Uterus (tissue), 4 donors: ENCODE data around the gene IFNA1. TPM values are rescaled to one million over a fixed set of nuclear protein-coding genes. Genes with fewer than 3 reads are reported as not detected.

ENCODE experiments used
- DNase-seq, 2 donors: peaks; one replicate each; pipeline ENCODE4 v3.0.0-alpha.2; 2019 to 2020
- H3K27ac ChIP-seq, 2 donors: fragments of 200-600 bp; sonication (generic); 1 replicate in 1 of 2; 2 replicates in 1 of 2; pipeline ENCODE4 v1.5.1; 2016 to 2018
- H3K27me3 ChIP-seq, 2 donors: fragments of 200-600 bp; sonication (generic); one replicate each; pipeline ENCODE4 v1.5.1; 2018 to 2019; ENCODE audit warnings: control low read depth in 1 of 2
- H3K36me3 ChIP-seq, 2 donors: fragments of 200-600 bp; sonication (generic); one replicate each; pipeline ENCODE4 v1.5.1; 2019; ENCODE audit warnings: control low read depth in 1 of 2
- H3K4me1 ChIP-seq, 2 donors: fragments of 200-600 bp; sonication (generic); one replicate each; pipeline ENCODE4 v1.5.1; 2018 to 2019; ENCODE audit warnings: control low read depth in 1 of 2
- H3K4me3 ChIP-seq, 2 donors: fragments of 200-600 bp; sonication (generic); 1 replicate in 1 of 2; 2 replicates in 1 of 2; pipeline ENCODE4 v1.5.1; 2018 to 2019; ENCODE audit warnings: mild to moderate bottlenecking in 1 of 2
- H3K9me3 ChIP-seq, 2 donors: fragments of 200-600 bp; sonication (generic); one replicate each; pipeline ENCODE4 v1.5.1; 2019; ENCODE audit warnings: control low read depth in 1 of 2
- POLR2A ChIP-seq, 2 donors: fragments of 450-650 bp; IDR thresholded peaks; one replicate each; pipeline ENCODE4 v1.6.1; 2016; ENCODE audit warnings: antibody characterized with exemption in 2 of 2, mild to moderate bottlenecking in 1 of 2, moderate library complexity in 1 of 2
- intact Hi-C: fragments of 100-400 bp; cut with DNase I; formaldehyde crosslinking; loops from one replicate; pipeline ENCODE4 v1.15.1; 2023; ENCODE audit warnings: low total_unique reads
- total RNA-seq, 4 donors: library from RNA; depleted of rRNA in 3 of 4; stranded (reverse); fragments of >200 nt in 3 of 4; gene quantifications; one replicate each; pipeline versions ENCODE4 v1.1.0 to v1.2.4, GENCODE V29; 2014 to 2023
- TF ChIP-seq, protein P1 (sequence below), 4 experiments: fragments of 200-600 bp in 2 of 4; fragments of 450-650 bp in 2 of 4; sonication (generic) in 2 of 4; IDR thresholded peaks; one replicate each; pipeline ENCODE4 v1.5.1; 2016 to 2019; ENCODE audit warnings: antibody characterized with exemption in 4 of 4, mild to moderate bottlenecking in 2 of 4, moderate library complexity in 1 of 4
- donor health status: DM: yes; HTN: yes; CAD: no.

The IFNA1 gene
- total RNA-seq, 4 donors from 2014 or later = not detected

DNA sequence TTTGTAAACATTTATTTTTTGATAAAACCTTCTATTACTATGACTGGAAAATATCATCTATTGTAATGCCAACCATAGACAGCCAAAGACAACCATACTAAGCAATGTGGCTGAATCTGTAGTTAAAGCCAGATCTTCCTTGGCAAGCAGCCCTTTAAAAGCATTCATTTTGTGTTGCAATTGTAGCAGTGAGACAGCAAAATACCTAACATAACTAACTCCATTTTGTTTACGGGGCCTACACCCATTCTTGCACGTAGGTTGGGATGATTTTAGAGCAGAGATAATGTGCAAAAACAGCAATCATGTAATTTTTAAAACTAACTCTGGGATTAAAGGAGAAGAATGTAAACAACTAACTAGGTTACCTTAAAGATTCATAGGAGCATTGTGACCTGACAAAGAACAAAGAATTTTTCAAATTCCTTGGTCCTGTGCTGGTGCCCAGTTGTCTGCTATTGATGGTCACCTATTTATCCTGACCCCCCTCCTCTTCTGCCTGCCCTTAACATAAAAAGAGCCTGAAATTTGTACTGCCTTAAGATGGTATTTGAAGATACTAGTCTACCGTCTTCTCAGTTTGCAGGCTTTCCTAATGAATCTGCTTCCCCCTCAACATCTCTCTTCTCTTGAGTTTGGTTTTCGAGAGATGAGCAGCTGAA is 10.6 kb downstream of the IFNA1 start:
- Histone ChIP-seq H3K4me3 (no peak overlapping the region), H3K27me3 (no peaks in the 10 kb centered on the region), H3K4me1 (no peaks in the 10 kb centered on the region), H3K36me3 (no peaks in the 10 kb centered on the region), H3K27ac (no peak overlapping the region), H3K9me3 (no peaks in the 10 kb centered on the region)
- intact Hi-C loops = no loop called here
- no peak for DNase-seq
- TF ChIP-seq, protein P1, sequence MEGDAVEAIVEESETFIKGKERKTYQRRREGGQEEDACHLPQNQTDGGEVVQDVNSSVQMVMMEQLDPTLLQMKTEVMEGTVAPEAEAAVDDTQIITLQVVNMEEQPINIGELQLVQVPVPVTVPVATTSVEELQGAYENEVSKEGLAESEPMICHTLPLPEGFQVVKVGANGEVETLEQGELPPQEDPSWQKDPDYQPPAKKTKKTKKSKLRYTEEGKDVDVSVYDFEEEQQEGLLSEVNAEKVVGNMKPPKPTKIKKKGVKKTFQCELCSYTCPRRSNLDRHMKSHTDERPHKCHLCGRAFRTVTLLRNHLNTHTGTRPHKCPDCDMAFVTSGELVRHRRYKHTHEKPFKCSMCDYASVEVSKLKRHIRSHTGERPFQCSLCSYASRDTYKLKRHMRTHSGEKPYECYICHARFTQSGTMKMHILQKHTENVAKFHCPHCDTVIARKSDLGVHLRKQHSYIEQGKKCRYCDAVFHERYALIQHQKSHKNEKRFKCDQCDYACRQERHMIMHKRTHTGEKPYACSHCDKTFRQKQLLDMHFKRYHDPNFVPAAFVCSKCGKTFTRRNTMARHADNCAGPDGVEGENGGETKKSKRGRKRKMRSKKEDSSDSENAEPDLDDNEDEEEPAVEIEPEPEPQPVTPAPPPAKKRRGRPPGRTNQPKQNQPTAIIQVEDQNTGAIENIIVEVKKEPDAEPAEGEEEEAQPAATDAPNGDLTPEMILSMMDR (IDR thresholded peaks at IDR 0.05) = no peak
- no peak for TF ChIP-seq POLR2A (IDR thresholded peaks at IDR 0.05)

DNA sequence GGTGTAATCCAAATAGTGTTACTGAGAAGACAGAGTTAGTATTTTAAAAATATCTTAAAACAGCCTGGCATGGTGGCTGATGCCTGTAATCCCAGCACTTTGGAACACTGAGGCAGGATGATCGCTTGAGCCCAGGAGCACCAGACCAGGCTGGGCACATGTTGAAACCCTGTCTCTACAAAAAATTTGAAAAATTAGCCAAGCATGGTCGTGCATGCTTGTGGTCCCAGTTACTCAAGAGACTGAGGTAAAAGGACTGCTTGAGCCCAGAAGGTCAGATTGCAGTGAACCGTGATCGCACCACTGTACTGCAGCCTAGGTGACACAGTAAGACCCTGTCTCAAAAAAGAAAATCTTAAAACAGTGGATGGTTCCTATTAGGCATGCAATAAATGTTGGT is 12.4 kb downstream of the IFNA1 start:
- Histone ChIP-seq H3K36me3 (no peaks in the 10 kb centered on the region), H3K4me1 (no peaks in the 10 kb centered on the region), H3K9me3 (no peaks in the 10 kb centered on the region), H3K4me3 (no peak overlapping the region), H3K27ac (no peak overlapping the region), H3K27me3 (no peaks in the 10 kb centered on the region)
- intact Hi-C loops = no loop called here
- DNase-seq = no peak
- TF ChIP-seq, protein P1 (IDR thresholded peaks at IDR 0.05) = no peak
- no peak for TF ChIP-seq POLR2A (IDR thresholded peaks at IDR 0.05)

DNA sequence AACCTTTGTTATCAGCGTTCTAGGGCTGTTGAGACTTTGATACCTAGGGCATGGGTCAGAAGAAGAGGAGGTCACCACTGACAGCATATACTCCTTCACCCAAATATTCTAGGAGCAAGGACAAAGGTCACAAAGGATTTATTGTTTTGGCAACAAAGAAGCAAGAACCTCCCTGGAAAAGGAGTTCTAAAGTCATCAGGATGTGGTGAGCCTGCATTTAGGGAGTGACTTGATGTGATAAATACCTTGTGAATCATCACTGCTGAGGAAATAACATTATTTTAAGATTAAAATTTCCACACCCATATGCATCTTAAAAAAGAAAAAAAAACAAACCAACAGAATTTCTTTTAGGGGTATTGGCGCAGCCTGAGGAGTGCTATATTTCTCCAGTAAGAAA is 13.9 kb downstream of the IFNA1 start:
- no peaks in the 10 kb centered on the region for H3K4me1 ChIP-seq
- TF ChIP-seq, protein P1 (IDR thresholded peaks at IDR 0.05) = no peak
- no peak for TF ChIP-seq POLR2A (IDR thresholded peaks at IDR 0.05)
- H3K27ac ChIP-seq = no peak overlapping the region
- intact Hi-C loops = no loop called here
- no peaks in the 10 kb centered on the region for H3K27me3 ChIP-seq
- DNase-seq = no peak
- no peak overlapping the region for H3K4me3 ChIP-seq
- H3K36me3 ChIP-seq = no peaks in the 10 kb centered on the region
- no peaks in the 10 kb centered on the region for H3K9me3 ChIP-seq

DNA sequence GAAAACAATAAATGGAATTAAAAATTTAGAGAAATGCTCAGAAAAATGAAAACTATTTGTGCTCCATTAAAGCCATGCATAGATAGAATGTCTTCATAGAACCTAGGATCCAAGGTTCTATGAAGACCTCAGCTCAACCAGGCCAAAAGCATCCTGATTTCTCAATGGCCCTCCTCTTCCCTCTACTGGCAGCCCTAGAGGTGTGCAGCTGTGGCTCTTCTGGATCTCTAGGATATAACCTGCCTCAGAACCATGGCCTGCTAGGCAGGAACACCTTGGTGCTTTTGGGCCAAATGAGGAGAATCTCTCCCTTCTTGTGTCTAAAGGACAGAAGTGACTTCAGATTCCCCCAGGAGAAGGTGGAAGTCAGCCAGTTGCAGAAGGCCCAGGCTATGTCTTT is 15.1 kb downstream of the IFNA1 start:
- Histone ChIP-seq H3K4me1 (no peaks in the 10 kb centered on the region), H3K4me3 (no peak overlapping the region), H3K9me3 (no peaks in the 10 kb centered on the region), H3K36me3 (no peaks in the 10 kb centered on the region), H3K27ac (no peak overlapping the region), H3K27me3 (no peaks in the 10 kb centered on the region)
- DNase-seq = no peak
- TF ChIP-seq, protein P1 (IDR thresholded peaks at IDR 0.05) = peak in 3 of 4 experiments; percentile 20 to 38 (median 30)
- TF ChIP-seq POLR2A (IDR thresholded peaks at IDR 0.05) = no peak
- intact Hi-C loops = no loop called here

DNA sequence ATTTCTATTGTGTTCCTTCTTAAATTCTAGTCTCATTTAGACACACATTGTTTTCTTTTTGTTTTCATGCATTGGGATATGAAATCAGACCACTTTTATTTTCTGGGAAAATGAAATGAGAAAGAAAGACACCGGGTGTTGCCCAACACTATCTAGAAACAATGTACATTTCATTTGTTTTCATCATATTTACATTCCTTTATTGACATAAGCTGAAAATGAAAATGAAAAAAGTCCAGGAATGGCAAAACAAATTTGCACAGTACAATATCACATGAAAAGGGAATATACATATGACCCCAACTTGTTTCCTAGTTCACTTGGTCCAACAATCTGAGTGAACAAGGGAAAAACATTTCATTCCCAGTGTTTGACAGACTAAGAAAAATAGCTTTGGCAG is 21.1 kb downstream of the IFNA1 start:
- Histone ChIP-seq H3K27ac (no peak overlapping the region), H3K4me3 (no peak overlapping the region), H3K27me3 (no peaks in the 10 kb centered on the region), H3K36me3 (no peaks in the 10 kb centered on the region), H3K9me3 (peaks cover 0 to 4% of the 10 kb centered on the region in 2 donors), H3K4me1 (no peaks in the 10 kb centered on the region)
- no peak for TF ChIP-seq POLR2A (IDR thresholded peaks at IDR 0.05)
- TF ChIP-seq, protein P1 (IDR thresholded peaks at IDR 0.05) = no peak
- intact Hi-C loops = no loop called here
- no peak for DNase-seq
